Measurements from ENCODE around the gene POMGNT1. TPM values are rescaled to one million over a fixed set of nuclear protein-coding genes. Genes with fewer than 3 reads are reported as not detected.

Gene POMGNT1
- total RNA-seq, 2 experiments from 2014 or later = 32.0 to 33.4 TPM

GRCh38 chr1:46157916-46158311 is 40.3 kb downstream of the POMGNT1 start:
- DNase-seq = no peak
- peaks cover 5% of the 10 kb centered on the region for H3K27me3 Mint-ChIP-seq
- H3K27ac Mint-ChIP-seq = no peak overlapping the region
- CTCF ChIA-PET = interaction anchor here (1.3 kb wide), 1 partner anchor 14 kb away, joined by 3 read pairs; no protein-coding TSS in a partner anchor
- no peaks in the 10 kb centered on the region for H3K36me3 Mint-ChIP-seq (ENCODE audit: low read depth)
- H3K4me3 Mint-ChIP-seq = no peak overlapping the region
- H3K4me1 Mint-ChIP-seq = no peaks in the 10 kb centered on the region
- POLR2A ChIA-PET = no interaction called here
- H3K9me3 Mint-ChIP-seq = no peaks in the 10 kb centered on the region

DNA sequence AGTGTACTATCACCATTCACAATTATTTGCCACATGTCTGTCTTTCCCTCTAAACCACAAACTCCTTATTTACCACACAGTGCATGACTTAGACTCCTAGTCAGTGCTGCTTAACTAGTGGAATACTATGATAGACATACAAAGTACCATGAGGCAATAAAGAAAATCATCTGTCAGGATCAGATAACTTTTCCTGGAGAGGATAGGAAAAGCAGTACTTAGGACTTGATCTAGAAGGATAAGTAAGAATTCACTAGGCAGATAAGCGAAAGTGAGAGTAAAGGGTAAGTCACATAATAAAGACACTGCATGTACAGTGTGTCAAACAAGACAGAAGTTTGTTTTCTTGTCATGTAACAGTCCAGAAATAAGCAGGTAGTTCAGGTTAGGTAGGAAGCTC is 44.5 kb downstream of the POMGNT1 start:
- Mint-ChIP-seq H3K27me3 (no peaks in the 10 kb centered on the region), H3K4me3 (no peak overlapping the region), H3K4me1 (no peaks in the 10 kb centered on the region), H3K27ac (no peak overlapping the region), H3K36me3 (ENCODE audit: low read depth) (no peaks in the 10 kb centered on the region), H3K9me3 (no peaks in the 10 kb centered on the region)
- POLR2A ChIA-PET = no interaction called here
- CTCF ChIA-PET = no interaction called here
- DNase-seq = no peak

GRCh38 chr1:46153228-46153627 is 45.0 kb downstream of the POMGNT1 start:
- H3K36me3 Mint-ChIP-seq (ENCODE audit: low read depth) = no peaks in the 10 kb centered on the region
- H3K4me1 Mint-ChIP-seq = no peaks in the 10 kb centered on the region
- H3K27me3 Mint-ChIP-seq = no peaks in the 10 kb centered on the region
- ChIA-PET CTCF (no interaction called here), POLR2A (no interaction called here)
- no peaks in the 10 kb centered on the region for H3K9me3 Mint-ChIP-seq
- no peak for DNase-seq
- no peak overlapping the region for H3K27ac Mint-ChIP-seq
- no peak overlapping the region for H3K4me3 Mint-ChIP-seq

- Mint-ChIP-seq H3K4me1 (no peaks in the 10 kb centered on the region), H3K9me3 (no peaks in the 10 kb centered on the region), H3K27me3 (no peaks in the 10 kb centered on the region), H3K36me3 (ENCODE audit: low read depth) (no peaks in the 10 kb centered on the region), H3K4me3 (no peak overlapping the region), H3K27ac (no peak overlapping the region)
- CTCF ChIA-PET = interaction anchor here (1.2 kb wide), 1 partner anchor 8 kb away, joined by 4 read pairs; no protein-coding TSS in a partner anchor
- POLR2A ChIA-PET = no interaction called here
- no peak for DNase-seq
Observed at GRCh38 chr1:46152016-46152415, 46.2 kb downstream of the POMGNT1 start.

GRCh38 chr1:46150085-46150484 is 48.1 kb downstream of the POMGNT1 start:
- Mint-ChIP-seq H3K9me3 (no peaks in the 10 kb centered on the region), H3K27me3 (no peaks in the 10 kb centered on the region), H3K27ac (no peak overlapping the region), H3K36me3 (ENCODE audit: low read depth) (no peaks in the 10 kb centered on the region), H3K4me3 (no peak overlapping the region), H3K4me1 (no peaks in the 10 kb centered on the region)
- ChIA-PET CTCF (no interaction called here), POLR2A (no interaction called here)
- DNase-seq = no peak

GRCh38 chr1:46148318-46148717 is 49.9 kb downstream of the POMGNT1 start:
- H3K9me3 Mint-ChIP-seq = no peaks in the 10 kb centered on the region
- no peak overlapping the region for H3K4me3 Mint-ChIP-seq
- H3K27ac Mint-ChIP-seq = no peak overlapping the region
- DNase-seq = no peak
- ChIA-PET CTCF (interaction anchor here (0.6 to 1.4 kb wide), 4 partner anchors 9 to 93 kb away, joined by 3 to 7 read pairs (median 4); partner anchors contain the start of gene PIK3R3), POLR2A (no interaction called here)
- H3K27me3 Mint-ChIP-seq = no peaks in the 10 kb centered on the region
- H3K36me3 Mint-ChIP-seq (ENCODE audit: low read depth) = no peaks in the 10 kb centered on the region
- H3K4me1 Mint-ChIP-seq = no peaks in the 10 kb centered on the region

Other genes starting within 250 kb of the POMGNT1 start
- 1 to 10 TPM; 3.5 to 3.9 TPM for gene PIK3R3, start 65.8 kb downstream of the POMGNT1 start, total RNA-seq
- gene TSPAN1, start 23.3 kb downstream of the POMGNT1 start, total RNA-seq = not detected
- not detected for gene P3R3URF, start 21.9 kb downstream of the POMGNT1 start, total RNA-seq
- gene LURAP1, start 4.9 kb upstream of the POMGNT1 start, total RNA-seq = not detected
- 10 to 100 TPM; 46.7 to 54.0 TPM for gene RAD54L, start 49.3 kb upstream of the POMGNT1 start, total RNA-seq
- gene LRRC41, start 105.2 kb upstream of the POMGNT1 start, total RNA-seq = 10 to 100 TPM; 37.1 to 40.6 TPM
- 100 to 1,000 TPM; 247 to 273 TPM for gene UQCRH, start 105.3 kb upstream of the POMGNT1 start, total RNA-seq
- gene NSUN4, start 142.4 kb upstream of the POMGNT1 start, total RNA-seq = 10 to 100 TPM; 22.2 to 22.3 TPM
- 1 to 10 TPM; 6.1 to 7.6 TPM for gene FAAH, start 195.9 kb upstream of the POMGNT1 start, total RNA-seq

Data from activated CD4-positive, alpha-beta T cell treated with anti-CD3 and anti-CD28 coated beads, Interleukin-2, amount 10 ng/mL, durations not matched to agents 7 days and 5 days (primary cell).